Measurements from ENCODE around the gene ZBED6.
A peak's percentile ranks its signal among the peaks of the same experiment; 100 is the strongest.

ZBED6 gene

DNA sequence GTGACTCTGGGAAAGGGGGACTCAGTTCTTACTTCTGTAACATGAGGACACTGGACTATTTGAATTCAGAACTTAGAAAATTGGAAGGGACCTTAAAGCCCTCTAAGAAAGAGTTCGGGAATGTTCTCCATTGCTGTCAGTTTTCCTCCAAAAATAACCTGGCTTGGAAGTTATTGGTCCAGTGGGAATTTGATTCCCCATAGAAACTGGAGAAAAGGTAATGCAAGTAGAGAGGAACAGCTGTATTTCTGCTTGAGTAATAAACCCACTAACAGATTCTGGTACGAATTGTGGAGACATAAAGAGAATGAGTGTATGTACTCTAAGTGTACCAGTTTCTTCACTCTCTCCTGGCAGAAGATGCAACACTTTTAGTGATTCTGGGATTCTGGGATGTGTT, 1.8 kb downstream of the ZBED6 start:
- peak overlapping the region; percentile 79 for H3K4me3 ChIP-seq (replicated peaks; ENCODE audit: low read depth, low read length)

DNA sequence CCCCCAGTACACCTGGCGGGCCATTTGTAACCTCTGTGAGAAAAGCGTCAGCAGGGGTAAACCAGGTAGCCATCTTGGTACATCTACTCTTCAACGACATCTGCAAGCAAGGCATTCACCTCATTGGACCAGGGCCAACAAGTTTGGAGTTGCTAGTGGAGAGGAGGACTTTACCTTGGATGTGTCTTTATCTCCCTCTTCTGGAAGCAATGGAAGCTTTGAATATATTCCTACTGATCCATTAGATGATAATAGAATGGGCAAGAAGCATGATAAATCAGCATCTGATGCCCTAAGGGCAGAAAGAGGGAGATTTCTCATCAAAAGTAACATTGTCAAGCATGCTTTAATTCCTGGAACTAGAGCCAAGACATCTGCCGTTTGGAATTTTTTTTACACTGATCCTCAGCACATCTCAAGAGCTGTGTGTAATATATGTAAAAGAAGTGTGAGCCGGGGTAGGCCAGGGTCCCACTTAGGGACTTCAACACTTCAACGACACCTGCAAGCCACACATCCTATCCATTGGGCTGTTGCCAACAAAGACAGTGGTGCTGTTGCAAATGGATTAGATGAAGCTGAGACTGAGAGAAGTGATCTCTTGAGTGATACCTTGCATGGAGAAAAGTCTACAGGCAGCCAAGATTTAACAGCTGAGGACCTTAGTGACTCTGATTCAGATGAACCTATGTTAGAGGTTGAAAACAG, 2.7 kb downstream of the ZBED6 start:
- no peak for DNase-seq (ENCODE audit: low read depth)
- TF ChIP-seq, protein P1, sequence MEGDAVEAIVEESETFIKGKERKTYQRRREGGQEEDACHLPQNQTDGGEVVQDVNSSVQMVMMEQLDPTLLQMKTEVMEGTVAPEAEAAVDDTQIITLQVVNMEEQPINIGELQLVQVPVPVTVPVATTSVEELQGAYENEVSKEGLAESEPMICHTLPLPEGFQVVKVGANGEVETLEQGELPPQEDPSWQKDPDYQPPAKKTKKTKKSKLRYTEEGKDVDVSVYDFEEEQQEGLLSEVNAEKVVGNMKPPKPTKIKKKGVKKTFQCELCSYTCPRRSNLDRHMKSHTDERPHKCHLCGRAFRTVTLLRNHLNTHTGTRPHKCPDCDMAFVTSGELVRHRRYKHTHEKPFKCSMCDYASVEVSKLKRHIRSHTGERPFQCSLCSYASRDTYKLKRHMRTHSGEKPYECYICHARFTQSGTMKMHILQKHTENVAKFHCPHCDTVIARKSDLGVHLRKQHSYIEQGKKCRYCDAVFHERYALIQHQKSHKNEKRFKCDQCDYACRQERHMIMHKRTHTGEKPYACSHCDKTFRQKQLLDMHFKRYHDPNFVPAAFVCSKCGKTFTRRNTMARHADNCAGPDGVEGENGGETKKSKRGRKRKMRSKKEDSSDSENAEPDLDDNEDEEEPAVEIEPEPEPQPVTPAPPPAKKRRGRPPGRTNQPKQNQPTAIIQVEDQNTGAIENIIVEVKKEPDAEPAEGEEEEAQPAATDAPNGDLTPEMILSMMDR (IDR thresholded peaks at IDR 0.05; ENCODE audit: low read length, missing control alignments) = no peak
- H3K4me3 ChIP-seq (replicated peaks; ENCODE audit: low read depth, low read length) = no peak overlapping the region

More for the DNA sequence above, 1.8 kb downstream of the ZBED6 start:
- TF ChIP-seq, protein P1 (IDR thresholded peaks at IDR 0.05; ENCODE audit: low read length, missing control alignments) = no peak
- no peak for DNase-seq (ENCODE audit: low read depth)

DNA sequence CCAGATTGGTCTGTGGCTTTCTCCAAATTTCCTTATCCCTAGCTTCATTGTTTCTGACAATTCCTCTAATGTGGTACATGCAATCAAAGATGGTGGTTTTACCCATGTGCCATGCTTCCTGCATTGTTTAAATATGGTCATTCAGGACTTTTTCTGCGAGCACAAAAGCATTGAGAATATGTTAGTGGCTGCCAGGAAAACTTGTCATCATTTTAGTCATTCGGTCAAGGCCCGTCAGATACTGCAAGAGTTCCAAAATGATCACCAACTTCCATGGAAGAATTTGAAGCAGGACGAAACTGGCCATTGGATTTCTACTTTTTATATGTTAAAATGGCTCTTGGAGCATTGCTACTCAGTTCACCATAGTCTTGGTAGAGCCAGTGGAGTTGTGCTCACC, 3.7 kb downstream of the ZBED6 start:
- TF ChIP-seq, protein P1 (IDR thresholded peaks at IDR 0.05; ENCODE audit: low read length, missing control alignments) = no peak
- no peak overlapping the region for H3K4me3 ChIP-seq (replicated peaks; ENCODE audit: low read depth, low read length)
- no peak for DNase-seq (ENCODE audit: low read depth)

DNA sequence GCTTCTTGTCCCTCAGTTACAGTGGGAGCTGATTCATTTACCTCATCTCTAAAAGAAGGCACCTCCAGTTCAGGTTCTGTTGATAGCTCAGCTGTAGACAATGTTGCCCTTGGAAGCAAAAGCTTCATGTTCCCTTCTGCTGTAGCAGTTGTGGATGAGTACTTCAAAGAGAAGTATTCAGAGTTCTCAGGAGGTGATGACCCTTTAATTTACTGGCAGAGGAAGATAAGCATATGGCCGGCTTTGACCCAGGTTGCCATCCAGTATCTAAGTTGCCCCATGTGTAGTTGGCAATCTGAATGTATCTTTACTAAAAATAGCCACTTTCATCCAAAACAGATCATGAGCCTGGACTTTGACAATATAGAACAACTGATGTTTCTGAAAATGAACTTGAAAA, 4.5 kb downstream of the ZBED6 start:
- TF ChIP-seq, protein P1 (IDR thresholded peaks at IDR 0.05; ENCODE audit: low read length, missing control alignments) = no peak
- no peak overlapping the region for H3K4me3 ChIP-seq (replicated peaks; ENCODE audit: low read depth, low read length)
- no peak for DNase-seq (ENCODE audit: low read depth)

DNA sequence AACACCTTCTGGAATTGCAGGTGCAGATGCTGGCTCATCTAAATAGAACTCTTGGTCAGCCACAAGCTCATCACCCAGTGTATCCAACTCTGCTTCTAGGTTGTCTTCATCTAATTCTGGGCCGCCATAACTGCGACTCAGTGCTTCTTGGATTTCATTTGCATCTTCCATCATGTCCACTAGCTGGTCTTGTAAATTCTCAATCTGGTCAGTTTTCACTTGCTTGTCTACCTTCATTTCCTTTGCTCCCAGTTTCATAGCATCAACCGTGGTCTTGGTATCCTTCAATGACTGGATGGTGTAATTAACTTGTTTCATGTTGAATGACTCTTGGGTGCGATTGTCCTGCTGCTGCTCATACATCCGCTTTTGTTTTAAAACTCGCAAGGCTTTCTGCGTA, 10.3 kb downstream of the ZBED6 start:
- DNase-seq (ENCODE audit: low read depth) = no peak
- H3K4me3 ChIP-seq (replicated peaks; ENCODE audit: low read depth, low read length) = no peak overlapping the region
- TF ChIP-seq, protein P1 (IDR thresholded peaks at IDR 0.05; ENCODE audit: low read length, missing control alignments) = no peak

DNA sequence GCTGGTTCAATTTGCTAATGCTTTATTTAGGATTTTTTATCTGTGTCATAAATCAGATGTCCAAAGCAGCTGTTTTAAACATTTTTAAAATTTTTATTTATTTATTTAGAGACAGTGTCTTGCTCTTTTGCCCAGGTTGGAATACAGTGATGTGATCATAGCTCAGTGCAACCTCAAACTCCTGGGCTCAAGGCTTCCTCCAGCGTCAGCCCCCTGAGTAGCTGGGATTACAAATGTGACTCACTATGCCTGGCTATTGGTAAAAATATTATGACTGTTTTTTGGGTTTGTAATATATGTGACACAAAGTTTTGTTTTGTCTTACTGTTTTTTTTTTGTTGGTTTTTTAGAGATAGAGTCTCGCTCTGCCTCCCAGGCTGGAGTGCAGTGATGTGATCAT, 11.8 kb downstream of the ZBED6 start:
- no peak overlapping the region for H3K4me3 ChIP-seq (replicated peaks; ENCODE audit: low read depth, low read length)
- peak; percentile 27 for DNase-seq (ENCODE audit: low read depth)
- TF ChIP-seq, protein P1 (IDR thresholded peaks at IDR 0.05; ENCODE audit: low read length, missing control alignments) = no peak
